OCI-LY1 (cell line): Measurements from ENCODE around the gene PNPLA7.

Experiments
- H2AFZ ChIP-seq: fragments of 200-600 bp; sonication (generic), shearing (Covaris generic); 2 replicates; pipeline ENCODE4 v1.6.0; 2014; ENCODE audit warnings: antibody characterized with exemption, mild to moderate bottlenecking, low read length
- H3F3A ChIP-seq: fragments of 200-600 bp; sonication (generic), shearing (Covaris generic); 2 replicates; pipeline ENCODE4 v1.6.0; 2014; ENCODE audit warnings: mild to moderate bottlenecking, antibody characterized with exemption, low read length, moderate library complexity; ENCODE audit not compliant: insufficient read depth
- H3K27ac ChIP-seq: fragments of 200-600 bp; sonication (generic); 2 replicates; pipeline ENCODE4 v1.5.1; 2014; ENCODE audit warnings: low read length, mixed run types, mild to moderate bottlenecking, low read depth; ENCODE audit not compliant: poor library complexity, severe bottlenecking
- H3K27me3 ChIP-seq: fragments of 200-600 bp; sonication (generic); 2 replicates; pipeline ENCODE4 v1.6.0; 2014; ENCODE audit warnings: antibody characterized with exemption, mild to moderate bottlenecking, low read length, moderate library complexity; ENCODE audit not compliant: insufficient read depth
- H3K36me3 ChIP-seq: fragments of 200-600 bp; sonication (generic); 2 replicates; pipeline ENCODE4 v1.6.1; 2014; ENCODE audit warnings: mild to moderate bottlenecking, antibody characterized with exemption, low read length, moderate library complexity, mixed read lengths; ENCODE audit not compliant: insufficient read depth
- H3K4me1 ChIP-seq: fragments of 200-600 bp; sonication (generic); 2 replicates; pipeline ENCODE4 v1.5.1; 2014; ENCODE audit warnings: mild to moderate bottlenecking, low read length, moderate library complexity; ENCODE audit not compliant: insufficient read depth, severe bottlenecking
- H3K4me2 ChIP-seq: fragments of 200-600 bp; sonication (generic), shearing (Covaris generic); 2 replicates; pipeline ENCODE4 v1.6.1; 2014; ENCODE audit warnings: low read length
- H3K4me3 ChIP-seq: fragments of 200-600 bp; sonication (generic); 2 replicates; pipeline ENCODE4 v1.5.1; 2014; ENCODE audit warnings: low read length, low read depth, mild to moderate bottlenecking, mixed read lengths; ENCODE audit not compliant: poor library complexity, severe bottlenecking
- H3K79me2 ChIP-seq: fragments of 200-600 bp; shearing (Covaris generic); 2 replicates; pipeline ENCODE4 v1.6.1; 2016; ENCODE audit warnings: mixed run types, low read length, mixed read lengths; ENCODE audit not compliant: insufficient read depth
- H3K9ac ChIP-seq: fragments of 200-600 bp; sonication (generic), shearing (Covaris generic); 2 replicates; pipeline ENCODE4 v1.6.1; 2014; ENCODE audit warnings: mild to moderate bottlenecking, low read length, mixed read lengths
- H3K9me2 ChIP-seq: fragments of 200-600 bp; sonication (generic), shearing (Covaris generic); 2 replicates; pipeline ENCODE4 v1.6.1; 2014; ENCODE audit warnings: low read depth, mild to moderate bottlenecking, low read length, mixed read lengths
- H3K9me3 ChIP-seq: fragments of 200-600 bp; shearing (Covaris generic); 2 replicates; pipeline ENCODE4 v1.6.1; 2014; ENCODE audit warnings: low read length, mixed read lengths
- H4K20me1 ChIP-seq: fragments of 200-600 bp; sonication (generic), shearing (Covaris generic); 2 replicates; pipeline ENCODE4 v1.6.0; 2016; ENCODE audit warnings: mild to moderate bottlenecking, low read length; ENCODE audit not compliant: insufficient read depth
- CTCF ChIP-seq: fragments of 200-600 bp; sonication (generic), shearing (Covaris generic); IDR thresholded peaks from 2 replicates; pipeline ENCODE4 v1.5.1; 2017; ENCODE audit warnings: mild to moderate bottlenecking, antibody characterized with exemption, low read length, moderate library complexity, mixed read lengths
- EZH2 ChIP-seq: fragments of 200-600 bp; sonication (generic), shearing (Covaris generic); IDR thresholded peaks from 2 replicates; pipeline ENCODE4 v1.8.0; 2017; ENCODE audit warnings: borderline replicate concordance, mixed run types, mild to moderate bottlenecking, antibody characterized with exemption, low read length, moderate library complexity, mixed read lengths

PNPLA7 gene

GRCh38 chr9:137582286-137582860 is 32.2 kb upstream of the PNPLA7 start:
- peaks cover 24% of the 10 kb centered on the region for H3K4me1 ChIP-seq
- H3K9ac ChIP-seq = no peak overlapping the region
- H3K27me3 ChIP-seq = no peaks in the 10 kb centered on the region
- TF ChIP-seq EZH2 (no peak), CTCF (peak; percentile 75)
- H4K20me1 ChIP-seq = no peaks in the 10 kb centered on the region
- H3K9me3 ChIP-seq = no peaks in the 10 kb centered on the region
- H2AFZ ChIP-seq = no peak overlapping the region
- no peak overlapping the region for H3K27ac ChIP-seq
- no peak overlapping the region for H3K4me3 ChIP-seq
- H3K79me2 ChIP-seq = peaks cover 9% of the 10 kb centered on the region
- peaks cover 65% of the 10 kb centered on the region for H3K36me3 ChIP-seq
- no peaks in the 10 kb centered on the region for H3F3A ChIP-seq
- no peak overlapping the region for H3K4me2 ChIP-seq
- H3K9me2 ChIP-seq = no peaks in the 10 kb centered on the region

- H3K4me2 ChIP-seq = no peak overlapping the region
- H3K9ac ChIP-seq = no peak overlapping the region
- no peaks in the 10 kb centered on the region for H3K27me3 ChIP-seq
- H3K79me2 ChIP-seq = peaks cover 15% of the 10 kb centered on the region
- H3K4me3 ChIP-seq = no peak overlapping the region
- H3F3A ChIP-seq = no peaks in the 10 kb centered on the region
- H3K9me2 ChIP-seq = no peaks in the 10 kb centered on the region
- no peak for TF ChIP-seq EZH2
- no peak for TF ChIP-seq CTCF
- H3K27ac ChIP-seq = peak overlapping the region; percentile 61
- no peak overlapping the region for H2AFZ ChIP-seq
- no peaks in the 10 kb centered on the region for H4K20me1 ChIP-seq
- peaks cover 31% of the 10 kb centered on the region for H3K4me1 ChIP-seq
- H3K36me3 ChIP-seq = peaks cover 58% of the 10 kb centered on the region
- H3K9me3 ChIP-seq = no peaks in the 10 kb centered on the region
Observed at GRCh38 chr9:137581361-137582285, 31.4 kb upstream of the PNPLA7 start.

GRCh38 chr9:137580954-137581322 is 30.7 kb upstream of the PNPLA7 start:
- H2AFZ ChIP-seq = no peak overlapping the region
- H3K27me3 ChIP-seq = no peaks in the 10 kb centered on the region
- H3K4me2 ChIP-seq = no peak overlapping the region
- peaks cover 15% of the 10 kb centered on the region for H3K79me2 ChIP-seq
- peak overlapping the region; percentile 61 for H3K27ac ChIP-seq
- no peak overlapping the region for H3K9ac ChIP-seq
- peaks cover 51% of the 10 kb centered on the region for H3K36me3 ChIP-seq
- H3K9me3 ChIP-seq = no peaks in the 10 kb centered on the region
- H4K20me1 ChIP-seq = no peaks in the 10 kb centered on the region
- H3K4me3 ChIP-seq = no peak overlapping the region
- H3K9me2 ChIP-seq = no peaks in the 10 kb centered on the region
- H3F3A ChIP-seq = no peaks in the 10 kb centered on the region
- TF ChIP-seq EZH2 (no peak), CTCF (no peak)
- peaks cover 38% of the 10 kb centered on the region for H3K4me1 ChIP-seq
